ENCODE data around the gene USP25.

The USP25 gene

GRCh38 chr21:15853126-15853525, 123.3 kb downstream of the USP25 start:
- no peak for TF ChIP-seq CTCF (IDR thresholded peaks at IDR 0.05; ENCODE audit: low read depth, low read length, missing control alignments)
- H3K27ac ChIP-seq, result no peak overlapping the region
- in situ Hi-C loops (cut with HindIII; ENCODE audit: low pct_ligation_motif_present, low sequenced_read_pairs), result no loop called here
- no peaks in the 10 kb centered on the region for H3K36me3 ChIP-seq (replicated peaks)
- no peak overlapping the region for H3K4me3 ChIP-seq (ENCODE audit: low read depth, low read length)
- no peaks in the 10 kb centered on the region for H3K27me3 ChIP-seq (replicated peaks)
- DNase-seq, result no peak

DNA sequence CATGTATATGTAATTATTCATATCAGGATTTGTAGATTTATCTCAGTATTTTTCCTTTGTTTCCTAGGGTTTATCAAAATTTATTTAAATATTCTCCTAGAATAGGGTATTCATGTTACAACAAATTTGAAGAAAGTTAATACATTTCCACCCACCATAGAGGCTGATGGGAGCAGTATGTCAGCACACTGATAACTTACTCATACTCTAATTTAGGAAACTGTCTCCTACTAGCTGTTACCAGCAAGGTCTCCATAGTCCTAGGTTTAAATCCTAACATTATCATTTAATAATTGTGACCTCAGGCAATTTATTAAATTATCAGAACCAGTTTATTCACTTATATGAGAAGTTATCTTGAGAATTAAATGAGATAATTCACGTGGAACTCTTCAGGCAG, 127.0 kb downstream of the USP25 start:
- no peak for TF ChIP-seq CTCF (IDR thresholded peaks at IDR 0.05; ENCODE audit: low read depth, low read length, missing control alignments)
- H3K36me3 ChIP-seq (replicated peaks), result no peaks in the 10 kb centered on the region
- no peaks in the 10 kb centered on the region for H3K27me3 ChIP-seq (replicated peaks)
- no peak overlapping the region for H3K27ac ChIP-seq
- no peak overlapping the region for H3K4me3 ChIP-seq (ENCODE audit: low read depth, low read length)
- in situ Hi-C loops (cut with HindIII; ENCODE audit: low pct_ligation_motif_present, low sequenced_read_pairs), result no loop called here
- no peak for DNase-seq

DNA sequence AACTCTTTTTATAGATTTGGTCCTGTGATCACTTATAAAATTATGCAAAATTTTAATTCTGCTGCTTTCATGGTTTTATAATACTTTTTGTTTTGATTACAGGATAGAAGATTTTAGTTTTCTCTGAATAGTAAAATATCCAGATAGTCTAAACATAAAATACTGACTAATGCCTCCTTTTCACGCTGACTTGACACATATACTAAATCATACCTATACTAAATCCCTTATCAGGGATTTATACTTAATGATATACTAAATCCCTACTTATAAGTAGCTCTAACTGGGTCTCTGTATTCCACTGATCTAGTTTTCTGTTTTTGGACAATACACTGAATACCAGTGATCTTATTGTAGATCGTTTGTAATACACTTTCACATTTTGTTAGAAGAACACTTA, 128.0 kb downstream of the USP25 start:
- in situ Hi-C loops (cut with HindIII; ENCODE audit: low pct_ligation_motif_present, low sequenced_read_pairs), result no loop called here
- Histone ChIP-seq H3K27me3 (replicated peaks) (no peaks in the 10 kb centered on the region), H3K4me3 (ENCODE audit: low read depth, low read length) (no peak overlapping the region), H3K36me3 (replicated peaks) (no peaks in the 10 kb centered on the region), H3K27ac (no peak overlapping the region)
- DNase-seq, result no peak
- no peak for TF ChIP-seq CTCF (IDR thresholded peaks at IDR 0.05; ENCODE audit: low read depth, low read length, missing control alignments)

DNA sequence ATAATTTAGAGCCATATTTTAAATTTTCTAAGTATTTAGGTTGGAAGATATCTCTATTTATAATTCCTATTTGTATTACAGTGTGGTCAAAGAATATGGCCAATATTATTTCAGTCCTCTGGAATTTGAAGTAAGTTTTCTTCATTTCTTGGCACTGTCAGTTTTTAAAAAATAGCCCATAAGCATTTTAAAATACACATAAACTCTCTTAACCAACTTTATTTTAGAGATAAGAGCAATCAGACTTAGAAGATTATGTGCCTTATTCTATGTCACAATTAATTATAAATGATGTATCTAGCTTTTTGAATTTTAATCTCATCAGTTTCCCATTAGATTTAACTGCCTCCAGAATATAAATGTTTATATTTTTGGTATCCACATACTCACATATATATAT, 130.8 kb downstream of the USP25 start:
- TF ChIP-seq CTCF (IDR thresholded peaks at IDR 0.05; ENCODE audit: low read depth, low read length, missing control alignments), result no peak
- no peak for DNase-seq
- no peak overlapping the region for H3K4me3 ChIP-seq (ENCODE audit: low read depth, low read length)
- H3K36me3 ChIP-seq (replicated peaks), result no peaks in the 10 kb centered on the region
- H3K27ac ChIP-seq, result no peak overlapping the region
- H3K27me3 ChIP-seq (replicated peaks), result no peaks in the 10 kb centered on the region
- in situ Hi-C loops (cut with HindIII; ENCODE audit: low pct_ligation_motif_present, low sequenced_read_pairs), result no loop called here

- Histone ChIP-seq H3K27ac (no peak overlapping the region), H3K4me3 (ENCODE audit: low read depth, low read length) (no peak overlapping the region)
Measured at GRCh38 chr21:15868940-15869339, 139.2 kb downstream of the USP25 start.

More at GRCh38 chr21:15868940-15869339, 139.2 kb downstream of the USP25 start:
- H3K36me3 ChIP-seq (replicated peaks), result peaks cover 4% of the 10 kb centered on the region
- no peaks in the 10 kb centered on the region for H3K27me3 ChIP-seq (replicated peaks)
- no peak for DNase-seq
- in situ Hi-C loops (cut with HindIII; ENCODE audit: low pct_ligation_motif_present, low sequenced_read_pairs), result no loop called here
- no peak for TF ChIP-seq CTCF (IDR thresholded peaks at IDR 0.05; ENCODE audit: low read depth, low read length, missing control alignments)
